Testis (tissue), 2 donors: Measurements from ENCODE around the gene SLC25A21.

Experiments
- POLR2A ChIP-seq: fragments of 450-650 bp; IDR thresholded peaks from one replicate; pipeline ENCODE4 v1.6.1; 2017; ENCODE audit warnings: antibody characterized with exemption, mild to moderate bottlenecking, moderate library complexity
- TF ChIP-seq, protein P1 (sequence below), 3 experiments: fragments of 450-650 bp in 2 of 3; fragments of 200-600 bp in 1 of 3; sonication (generic) in 1 of 3; IDR thresholded peaks; one replicate each; pipeline ENCODE4 v1.5.1; 2016 to 2019; ENCODE audit warnings: antibody characterized with exemption in 3 of 3, mild to moderate bottlenecking in 2 of 3, moderate library complexity in 1 of 3

DNA sequence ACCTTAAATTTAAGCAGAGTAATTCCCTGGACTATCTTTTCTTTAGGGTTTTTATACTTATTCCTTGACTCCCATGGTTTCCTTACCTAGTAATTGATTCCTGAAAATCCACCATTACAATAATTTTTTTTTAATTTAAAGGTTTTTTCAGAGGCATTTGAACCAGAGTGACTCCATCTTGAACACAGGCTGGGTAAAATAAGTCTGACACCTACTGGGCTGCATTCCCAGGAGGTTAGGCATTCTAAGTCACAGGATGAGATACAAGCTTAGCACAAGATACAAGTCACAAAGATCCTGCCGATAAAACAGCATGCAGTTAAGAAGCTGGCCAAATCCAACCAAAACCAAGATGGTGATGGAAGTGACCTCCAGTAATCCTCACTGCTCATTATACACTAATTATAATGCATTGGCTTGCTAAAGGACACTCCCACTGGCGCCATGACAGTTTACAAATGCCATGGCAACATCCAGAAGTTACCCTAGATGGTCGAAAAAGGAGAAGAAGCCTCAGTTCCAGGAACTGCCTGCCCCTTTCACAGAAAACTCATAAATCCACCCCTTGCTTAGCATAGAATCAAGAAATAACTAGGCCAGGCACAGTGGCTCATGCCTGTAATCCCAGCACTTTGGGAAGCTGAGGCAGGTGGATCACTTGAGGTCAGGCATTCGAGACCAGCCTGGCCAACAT lies 53.6 kb downstream of the SLC25A21 start:
- TF ChIP-seq, protein P1, sequence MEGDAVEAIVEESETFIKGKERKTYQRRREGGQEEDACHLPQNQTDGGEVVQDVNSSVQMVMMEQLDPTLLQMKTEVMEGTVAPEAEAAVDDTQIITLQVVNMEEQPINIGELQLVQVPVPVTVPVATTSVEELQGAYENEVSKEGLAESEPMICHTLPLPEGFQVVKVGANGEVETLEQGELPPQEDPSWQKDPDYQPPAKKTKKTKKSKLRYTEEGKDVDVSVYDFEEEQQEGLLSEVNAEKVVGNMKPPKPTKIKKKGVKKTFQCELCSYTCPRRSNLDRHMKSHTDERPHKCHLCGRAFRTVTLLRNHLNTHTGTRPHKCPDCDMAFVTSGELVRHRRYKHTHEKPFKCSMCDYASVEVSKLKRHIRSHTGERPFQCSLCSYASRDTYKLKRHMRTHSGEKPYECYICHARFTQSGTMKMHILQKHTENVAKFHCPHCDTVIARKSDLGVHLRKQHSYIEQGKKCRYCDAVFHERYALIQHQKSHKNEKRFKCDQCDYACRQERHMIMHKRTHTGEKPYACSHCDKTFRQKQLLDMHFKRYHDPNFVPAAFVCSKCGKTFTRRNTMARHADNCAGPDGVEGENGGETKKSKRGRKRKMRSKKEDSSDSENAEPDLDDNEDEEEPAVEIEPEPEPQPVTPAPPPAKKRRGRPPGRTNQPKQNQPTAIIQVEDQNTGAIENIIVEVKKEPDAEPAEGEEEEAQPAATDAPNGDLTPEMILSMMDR (IDR thresholded peaks at IDR 0.05) = no peak
- no peak for TF ChIP-seq POLR2A
